HepG2 (cell line): ENCODE data around the gene YJEFN3. TPM values are rescaled to one million over a fixed set of nuclear protein-coding genes. Genes with fewer than 3 reads are reported as not detected.

Experiments
- ATAC-seq: fragments of 200-7000 bp; cut with Tn5 transposase; 3 replicates; pipeline ENCODE4 v1.9.1; 2020; ENCODE audit warnings: mild to moderate bottlenecking, moderate library complexity
- BruUV-seq: library from RNA; stranded (reverse); fragments of 400-500 nt; replicated peaks from 2 replicates; lab custom pipeline; 2021; lab: Mats Ljungman, UMichigan
- CTCF ChIA-PET: fragments of 300-600 bp; formaldehyde crosslinking; extraction: SDS; loops from one replicate; lab custom pipeline; 2021; ENCODE audit warnings: low total read pairs, inconsistent platforms, low intra/inter-chr PET ratio; lab: Yijun Ruan, JAX
- POLR2A ChIA-PET: fragments of 350-600 bp; sonication (Branson Sonifier 250); formaldehyde crosslinking; loops from one replicate; lab custom pipeline; 2020; ENCODE audit warnings: antibody characterized with exemption, inconsistent platforms; lab: Yijun Ruan, JAX
- DNase-seq: peaks from one replicate; pipeline ENCODE4 v3.0.0-alpha.2; 2015; ENCODE audit warnings: low spot score
- FAIRE-seq: peaks from 3 replicates; lab custom pipeline; 2011; peaks lifted over from hg19 to GRCh38; lab: Jason Lieb, UNC
- H2AFZ ChIP-seq: one replicate; pipeline ENCODE4 v1.6.1; 2011; ENCODE audit warnings: low read length, inconsistent platforms
- H3K27ac ChIP-seq: fragments of 300-600 bp; 3 replicates; pipeline ENCODE4 v1.8.0; 2011; ENCODE audit warnings: mixed run types, mild to moderate bottlenecking, mixed read lengths, low read length, inconsistent platforms; ENCODE audit not compliant: insufficient read depth; ENCODE audit errors: extremely low read length
- H3K27me3 ChIP-seq, 2 experiments: fragments of 200-600 bp in 1 of 2; 2 replicates in 1 of 2; 3 replicates in 1 of 2; pipeline versions ENCODE4 v1.6.0 to v1.8.0; 2011; ENCODE audit warnings: low read length in 2 of 2, mild to moderate bottlenecking in 2 of 2, moderate library complexity in 2 of 2, inconsistent platforms in 1 of 2; ENCODE audit not compliant: insufficient read depth in 2 of 2, control insufficient read depth in 1 of 2
- H3K36me3 ChIP-seq, 2 experiments: fragments of 200-600 bp in 1 of 2; replicated peaks in 1 of 2; 2 replicates in 1 of 2; 3 replicates in 1 of 2; pipeline versions ENCODE4 v1.5.1 to v1.8.0; 2011; ENCODE audit warnings: low read length in 2 of 2, inconsistent platforms in 1 of 2; ENCODE audit not compliant: insufficient read depth in 2 of 2, control insufficient read depth in 1 of 2
- H3K4me1 ChIP-seq: 2 replicates; pipeline ENCODE4 v1.5.1; 2012; ENCODE audit warnings: low read length, inconsistent platforms; ENCODE audit not compliant: insufficient read depth
- H3K4me2 ChIP-seq: 2 replicates; pipeline ENCODE4 v1.6.0; 2011; ENCODE audit warnings: low read depth, low read length, inconsistent platforms
- H3K4me3 ChIP-seq, 3 experiments: fragments of 200-600 bp in 1 of 3; sonication (generic), shearing (Covaris generic) in 1 of 3; replicated peaks in 1 of 3; 2 replicates each; pipeline ENCODE4 v1.5.1; 2011 to 2016; ENCODE audit warnings: low read length in 3 of 3, inconsistent platforms in 2 of 3, low read depth in 2 of 3, mild to moderate bottlenecking in 2 of 3, control low read depth in 1 of 3, mixed read lengths in 1 of 3; ENCODE audit not compliant: insufficient read depth in 1 of 3
- H3K79me2 ChIP-seq: one replicate; pipeline ENCODE4 v1.6.1; 2011; ENCODE audit warnings: low read length, inconsistent platforms; ENCODE audit not compliant: insufficient read depth
- H3K9ac ChIP-seq: 2 replicates; pipeline ENCODE4 v1.6.0; 2011; ENCODE audit warnings: mild to moderate bottlenecking, low read depth, low read length, inconsistent platforms; ENCODE audit not compliant: insufficient read depth
- H3K9me3 ChIP-seq: 2 replicates; pipeline ENCODE4 v1.5.1; 2012; ENCODE audit warnings: mild to moderate bottlenecking, low read length
- H4K20me1 ChIP-seq: 2 replicates; pipeline ENCODE4 v1.6.0; 2011; ENCODE audit warnings: inconsistent platforms, mild to moderate bottlenecking, low read length, moderate library complexity; ENCODE audit not compliant: insufficient read depth
- CC2D1A ChIP-seq: sonication (generic); formaldehyde crosslinking; IDR thresholded peaks from 2 replicates; pipeline ENCODE4 v1.8.1; 2023; ENCODE audit warnings: mild to moderate bottlenecking, missing genetic modification reagents
- MXD4 ChIP-seq: IDR thresholded peaks from 2 replicates; pipeline ENCODE4 v1.6.1; 2016; ENCODE audit warnings: mild to moderate bottlenecking, missing biosample characterization, missing genetic modification reagents
- PBX2 ChIP-seq: IDR thresholded peaks from 2 replicates; pipeline ENCODE4 v1.6.1; 2016; ENCODE audit warnings: control low read depth
- PHF21A ChIP-seq: sonication (generic); formaldehyde crosslinking; IDR thresholded peaks from 2 replicates; pipeline ENCODE4 v1.5.0; 2020; ENCODE audit warnings: mild to moderate bottlenecking, missing genetic modification reagents
- RBAK ChIP-seq: sonication (generic); formaldehyde crosslinking; IDR thresholded peaks from 2 replicates; pipeline ENCODE4 v1.5.1; 2020; ENCODE audit warnings: mild to moderate bottlenecking, missing genetic modification reagents
- SMAD9 ChIP-seq: sonication (generic); formaldehyde crosslinking; IDR thresholded peaks from 2 replicates; pipeline ENCODE4 v1.5.1; 2020; ENCODE audit warnings: mild to moderate bottlenecking, missing genetic modification reagents
- SOX6 ChIP-seq, 2 experiments: fragments of 450-650 bp in 1 of 2; sonication (generic) in 1 of 2; formaldehyde crosslinking in 1 of 2; IDR thresholded peaks; 2 replicates each; pipeline versions ENCODE4 v1.4.0 to v1.6.1; 2017 to 2020; ENCODE audit warnings: antibody characterized with exemption in 1 of 2, mild to moderate bottlenecking in 1 of 2, missing genetic modification reagents in 1 of 2
- WGBS: methylation state at CpG from one replicate; pipeline ENCODE4 v1.1.6; 2017; ENCODE audit warnings: low lambda C conversion rate; 5-methylcytosine and 5-hydroxymethylcytosine counted together
- in situ Hi-C: cut with HindIII; loops from 2 replicates; pipeline ENCODE4 v1.10.0; 2017; ENCODE audit warnings: low pct_unique_long_range_greater_than_20kb; ENCODE audit not compliant: extremely low pct_ligation_motif_present
- intact Hi-C: fragments of 100-400 bp; cut with micrococcal nuclease; formaldehyde crosslinking; loops from one replicate; pipeline ENCODE4 v1.10.0; 2022; ENCODE audit not compliant: unreplicated experiment
- polyA plus RNA-seq, 8 experiments: library from polyadenylated mRNA; depleted of rRNA in 3 of 8; stranded (reverse) in 7 of 8; unstranded in 1 of 8; fragments of >200 nt; fragmentation: Illumina TruSeq in 4 of 8; extraction: Trizol in 4 of 8; gene quantifications; 2 replicates each; pipeline versions ENCODE4 v1.2.1 to v1.2.3, GENCODE V29; 2011 to 2016; ENCODE audit warnings: low read depth in 4 of 8, missing spikeins in 1 of 8, mixed read lengths in 1 of 8; ENCODE audit not compliant: insufficient read depth in 1 of 8
- total RNA-seq, 5 experiments: library from RNA; depleted of rRNA; stranded (reverse); fragments of >200 nt; fragmentation: Illumina TruSeq; extraction: Trizol; gene quantifications; 2 replicates each; pipeline ENCODE4 v1.2.3, GENCODE V29; 2016; ENCODE audit warnings: low read depth in 1 of 5

YJEFN3 gene
- total and polyA plus RNA-seq, 2 of the 13 experiments (the other 11 are each of a cell fraction or from before 2014, with no cell fraction given), result 0.89 to 4.0 TPM

GRCh38 chr19:19540715-19541515, 12.2 kb downstream of the YJEFN3 start:
- TF ChIP-seq PBX2 (no peak), RBAK (no peak), CC2D1A (CRISPR knock-in tag) (no peak), SMAD9 (CRISPR knock-in tag) (no peak), PHF21A (CRISPR knock-in tag) (no peak), MXD4 (CRISPR knock-in tag) (no peak), SOX6 (IDR thresholded peaks at IDR 0.05) (no peak), SOX6 (CRISPR knock-in tag; IDR thresholded peaks at IDR 0.05) (no peak)
- TF ChIP-seq, all 625 proteins: peak for 0
- Histone ChIP-seq H3K4me1 (0 out of 2 replicates have a peak, but pooled peaks cover 5% of the 10 kb centered on the region), H3K4me3 (no peak overlapping the region; a peak in 1 of 6 replicates), H3K36me3 (no peaks in the 10 kb centered on the region), H3K27ac (no peak overlapping the region), H3K27me3 (peaks cover 0 to 10% of the 10 kb centered on the region in 2 experiments; a peak in 1 of 5 replicates), H3K4me2 (no peak overlapping the region), H3K9me3 (no peaks in the 10 kb centered on the region), H3K9ac (no peak overlapping the region), H2AFZ (no peak overlapping the region), H3K79me2 (no peaks in the 10 kb centered on the region), H4K20me1 (no peaks in the 10 kb centered on the region)
- in situ Hi-C loops, result loop anchor here (25.0 kb wide), 1 partner anchor 421 kb away; no protein-coding TSS in a partner anchor
- ChIA-PET POLR2A (no interaction called here), CTCF (no interaction called here)
- DNase-seq, result no peak
- WGBS, result 49% methylated on average over 22 of the region's 45 CpGs
- no peak for FAIRE-seq
- no TSS peak for BruUV-seq
- intact Hi-C loops, result no loop called here
- peak; percentile 35 for ATAC-seq
